AG04449 (cell line): ENCODE data around the gene MRAS.

Experiments
- CTCF ChIA-PET: fragments of 350-600 bp; formaldehyde crosslinking; extraction: SDS; loops from one replicate; lab custom pipeline; 2021; ENCODE audit warnings: antibody characterized with exemption; lab: Yijun Ruan, JAX
- POLR2A ChIA-PET: fragments of 400-600, 350-600 bp; formaldehyde crosslinking; extraction: SDS; loops from one replicate; lab custom pipeline; 2020; ENCODE audit warnings: antibody characterized with exemption, inconsistent platforms; lab: Yijun Ruan, JAX
- DNase-seq: peaks from one replicate; pipeline ENCODE4 v3.0.0-alpha.2; 2010; ENCODE audit warnings: low read depth, low spot score
- H3K4me3 ChIP-seq: 2 replicates; pipeline ENCODE4 v1.5.1; 2011; ENCODE audit warnings: low read depth, mild to moderate bottlenecking, control low read depth, low read length
- TF ChIP-seq, protein P1 (sequence below): IDR thresholded peaks from one replicate; pipeline ENCODE4 v1.5.1; 2011; ENCODE audit warnings: mild to moderate bottlenecking, moderate library complexity, low read length, control low read depth, inconsistent platforms; ENCODE audit not compliant: insufficient read depth; ENCODE audit errors: missing control alignments

Gene MRAS

DNA sequence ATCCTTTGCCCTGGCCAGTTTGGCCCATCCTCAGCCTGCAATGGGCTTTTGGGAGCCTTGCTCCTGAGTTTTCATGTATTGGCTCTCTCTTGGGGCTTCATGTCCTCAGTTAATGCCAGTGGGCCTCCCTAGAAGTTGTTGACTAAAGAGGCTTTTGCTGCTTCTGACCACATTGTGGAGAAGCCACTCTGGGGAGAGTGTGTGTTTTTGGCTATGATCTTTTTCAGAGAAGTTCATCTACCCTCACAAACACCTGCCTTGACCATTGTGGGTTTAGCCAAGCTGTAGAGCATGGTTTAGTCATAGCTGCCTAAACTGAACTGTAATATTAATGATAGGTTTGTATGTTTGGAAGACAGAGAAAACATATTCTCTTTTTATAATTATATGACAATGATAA is 6.0 kb downstream of the MRAS start:
- TF ChIP-seq, protein P1, sequence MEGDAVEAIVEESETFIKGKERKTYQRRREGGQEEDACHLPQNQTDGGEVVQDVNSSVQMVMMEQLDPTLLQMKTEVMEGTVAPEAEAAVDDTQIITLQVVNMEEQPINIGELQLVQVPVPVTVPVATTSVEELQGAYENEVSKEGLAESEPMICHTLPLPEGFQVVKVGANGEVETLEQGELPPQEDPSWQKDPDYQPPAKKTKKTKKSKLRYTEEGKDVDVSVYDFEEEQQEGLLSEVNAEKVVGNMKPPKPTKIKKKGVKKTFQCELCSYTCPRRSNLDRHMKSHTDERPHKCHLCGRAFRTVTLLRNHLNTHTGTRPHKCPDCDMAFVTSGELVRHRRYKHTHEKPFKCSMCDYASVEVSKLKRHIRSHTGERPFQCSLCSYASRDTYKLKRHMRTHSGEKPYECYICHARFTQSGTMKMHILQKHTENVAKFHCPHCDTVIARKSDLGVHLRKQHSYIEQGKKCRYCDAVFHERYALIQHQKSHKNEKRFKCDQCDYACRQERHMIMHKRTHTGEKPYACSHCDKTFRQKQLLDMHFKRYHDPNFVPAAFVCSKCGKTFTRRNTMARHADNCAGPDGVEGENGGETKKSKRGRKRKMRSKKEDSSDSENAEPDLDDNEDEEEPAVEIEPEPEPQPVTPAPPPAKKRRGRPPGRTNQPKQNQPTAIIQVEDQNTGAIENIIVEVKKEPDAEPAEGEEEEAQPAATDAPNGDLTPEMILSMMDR, result no peak
- DNase-seq, result no peak
- ChIA-PET CTCF (interaction anchor here (1.2 to 1.3 kb wide), 2 partner anchors 26 to 561 kb away, joined by 3 to 4 read pairs; no protein-coding TSS in a partner anchor), POLR2A (no interaction called here)
- no peak overlapping the region for H3K4me3 ChIP-seq

DNA sequence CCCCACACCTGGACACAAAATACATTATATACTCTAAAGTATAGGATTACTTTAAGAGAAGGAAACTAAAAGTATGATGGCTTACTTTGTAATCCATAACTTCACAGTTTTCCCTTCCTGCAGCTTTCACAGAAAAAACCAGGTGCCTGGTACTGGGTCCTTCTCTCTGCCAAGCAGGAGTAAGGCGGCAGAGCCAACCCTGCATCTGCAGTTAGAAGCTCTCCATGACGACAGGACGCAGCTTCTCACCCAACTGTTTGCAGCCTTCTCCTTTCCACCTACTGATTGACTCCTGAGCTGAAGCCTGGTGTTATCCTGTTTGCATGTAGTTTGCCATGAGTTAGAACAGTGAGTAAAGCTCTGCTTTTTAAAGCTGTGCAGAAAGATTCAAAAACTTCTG is 6.7 kb downstream of the MRAS start:
- DNase-seq, result no peak
- TF ChIP-seq, protein P1, result no peak
- H3K4me3 ChIP-seq, result no peak overlapping the region
- CTCF ChIA-PET, result interaction anchor here (1.0 to 1.7 kb wide), 5 partner anchors 11 to 560 kb away, joined by 3 to 4 read pairs (median 3); no protein-coding TSS in a partner anchor
- POLR2A ChIA-PET, result no interaction called here

DNA sequence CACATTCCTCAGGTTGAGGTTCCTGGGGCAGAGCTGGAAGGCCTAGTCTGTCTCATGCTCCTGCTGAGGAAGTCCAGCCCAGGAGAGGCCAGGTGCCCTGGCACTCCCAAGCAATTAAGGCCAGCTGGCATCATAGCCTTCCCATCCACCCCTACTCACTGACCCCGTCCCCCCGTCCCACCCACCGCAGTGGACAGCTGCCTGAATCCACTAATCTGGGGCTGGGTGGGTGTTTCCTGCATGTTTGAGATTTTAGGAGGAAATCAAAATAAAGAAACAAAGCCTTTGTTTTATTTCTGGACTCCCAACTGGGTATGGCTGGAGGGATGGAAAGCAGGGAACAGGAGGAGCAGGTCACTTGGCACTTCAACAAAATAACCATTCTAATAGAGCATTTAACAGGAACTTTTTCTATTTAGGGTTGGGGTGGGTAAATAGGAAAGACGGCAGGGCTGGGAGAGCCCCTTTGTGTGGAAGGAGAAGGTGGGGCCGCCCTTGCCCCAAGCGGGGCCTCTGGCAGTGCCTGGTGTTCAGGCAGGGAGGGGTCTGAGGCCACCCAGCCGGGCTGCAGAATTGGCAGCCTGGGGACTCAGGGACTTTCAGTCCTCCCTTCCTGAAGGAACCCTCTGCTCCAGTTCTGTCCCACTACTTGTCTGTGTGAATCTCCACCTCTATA is 8.5 kb downstream of the MRAS start:
- TF ChIP-seq, protein P1, result no peak
- ChIA-PET POLR2A (no interaction called here), CTCF (interaction anchor here (1.1 to 1.7 kb wide), 4 partner anchors 9 to 69 kb away, joined by 3 to 4 read pairs (median 3); no protein-coding TSS in a partner anchor)
- no peak for DNase-seq
- no peak overlapping the region for H3K4me3 ChIP-seq

DNA sequence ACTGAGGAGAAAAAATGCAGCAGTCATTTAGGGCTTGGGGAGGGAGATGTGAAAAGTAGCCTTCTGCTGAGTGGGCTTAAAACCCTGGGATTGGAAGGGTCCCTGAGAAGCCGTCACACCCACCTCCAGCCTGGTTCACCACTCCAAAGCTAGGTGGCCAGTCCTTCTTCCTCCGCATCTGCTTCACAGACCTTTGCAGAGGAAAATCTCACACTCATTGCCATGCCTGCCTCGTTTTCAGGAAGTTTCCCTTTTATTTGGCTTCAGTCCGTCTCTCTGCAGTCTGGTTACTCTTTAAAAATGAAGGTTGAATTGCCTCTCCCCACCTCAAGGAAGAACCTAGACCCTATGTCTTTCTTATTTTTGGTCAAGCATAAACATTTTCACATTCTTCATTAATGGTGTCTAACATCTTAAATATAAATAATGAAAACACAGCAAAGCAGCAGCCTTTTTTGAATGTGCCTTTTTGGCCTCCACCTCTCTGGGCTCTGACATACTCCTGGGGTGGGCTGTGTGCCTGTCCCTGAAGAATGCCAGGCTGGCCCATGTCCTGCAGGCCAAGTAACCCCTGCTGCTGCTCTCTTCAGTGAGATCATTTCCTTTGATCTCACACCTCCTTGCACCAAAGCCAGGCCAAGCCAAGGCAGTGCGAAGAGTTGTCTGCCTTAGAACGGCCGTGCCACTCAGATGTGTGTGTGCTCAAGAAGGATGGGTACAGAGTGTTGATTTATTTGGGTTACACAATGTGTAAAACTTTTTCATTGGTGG is 11.0 kb downstream of the MRAS start:
- no peak for DNase-seq
- TF ChIP-seq, protein P1, result no peak
- CTCF ChIA-PET, result interaction anchor here (1.4 to 1.5 kb wide), 2 partner anchors 10 to 58 kb away, joined by 4 to 6 read pairs; no protein-coding TSS in a partner anchor
- H3K4me3 ChIP-seq, result no peak overlapping the region
- POLR2A ChIA-PET, result interaction anchor here (0.7 kb wide), 1 partner anchor 10 kb away, joined by 4 read pairs; no protein-coding TSS in a partner anchor

- no peak for DNase-seq
- TF ChIP-seq, protein P1, result no peak
- ChIA-PET CTCF (no interaction called here), POLR2A (no interaction called here)
- no peak overlapping the region for H3K4me3 ChIP-seq
Observed at GRCh38 chr3:138359919-138360868, 11.8 kb downstream of the MRAS start.
